Heart left ventricle (tissue), 16 donors: Measurements from ENCODE around the gene ASTN2. TPM values are rescaled to one million over a fixed set of nuclear protein-coding genes. Genes with fewer than 3 reads are reported as not detected.

Experiments
- ATAC-seq, 4 donors: fragments of 200-7000 bp; cut with Tn5 transposase; one replicate each; pipeline ENCODE4 v1.9.1; 2020 to 2022; ENCODE audit warnings: moderate library complexity in 4 of 4, mild to moderate bottlenecking in 3 of 4, moderate number of reproducible peaks in 1 of 4
- DNase-seq, 5 donors: peaks; one replicate each; pipeline ENCODE4 v3.0.0-alpha.2; 2020
- H3K27ac ChIP-seq, 12 donors: fragments of 200-600 bp; sonication (generic) in 4 of 12; one replicate each; pipeline versions ENCODE4 v1.5.0 to v1.8.0; 2016 to 2022; ENCODE audit warnings: mild to moderate bottlenecking in 2 of 12
- H3K27me3 ChIP-seq, 9 donors: fragments of 200-600 bp; sonication (generic) in 2 of 9; one replicate each; pipeline versions ENCODE4 v1.5.1 to v1.8.0; 2016 to 2022; ENCODE audit warnings: mild to moderate bottlenecking in 3 of 9
- H3K36me3 ChIP-seq, 9 donors: fragments of 200-600 bp; sonication (generic) in 2 of 9; one replicate each; pipeline versions ENCODE4 v1.5.0 to v1.8.0; 2018 to 2022; ENCODE audit warnings: mild to moderate bottlenecking in 2 of 9
- H3K4me1 ChIP-seq, 12 donors: fragments of 200-600 bp; sonication (generic) in 4 of 12; one replicate each; pipeline versions ENCODE4 v1.5.0 to v1.8.0; 2016 to 2022; ENCODE audit warnings: mild to moderate bottlenecking in 3 of 12
- H3K4me3 ChIP-seq, 12 donors: fragments of 200-600 bp; sonication (generic) in 4 of 12; one replicate each; pipeline versions ENCODE4 v1.5.0 to v1.8.0; 2017 to 2022; ENCODE audit warnings: mild to moderate bottlenecking in 9 of 12, moderate library complexity in 4 of 12
- H3K9me3 ChIP-seq, 12 donors: fragments of 200-600 bp; sonication (generic) in 4 of 12; one replicate each; pipeline versions ENCODE4 v1.5.0 to v1.8.0; 2016 to 2022; ENCODE audit warnings: mild to moderate bottlenecking in 1 of 12
- CTCF ChIP-seq, 12 donors: fragments of 200-600 bp; sonication (generic) in 4 of 12; IDR thresholded peaks; one replicate each; pipeline versions ENCODE4 v1.5.0 to v1.8.0; 2018 to 2022; ENCODE audit warnings: antibody characterized with exemption in 12 of 12, mild to moderate bottlenecking in 5 of 12
- POLR2A ChIP-seq, 2 donors: fragments of 450-650 bp; IDR thresholded peaks; one replicate each; pipeline ENCODE4 v1.6.1; 2017; ENCODE audit warnings: antibody characterized with exemption in 2 of 2, mild to moderate bottlenecking in 2 of 2, moderate library complexity in 2 of 2
- WGBS, 4 donors: extraction: QIAGEN DNeasy Blood & Tissue Kit in 2 of 4; methylation state at CpG; one replicate each; pipeline versions ENCODE4 v1.1.5 to v1.1.7; 2013 to 2018; 5-methylcytosine and 5-hydroxymethylcytosine counted together
- intact Hi-C, 10 donors: fragments of 100-400 bp; cut with DNase I; formaldehyde crosslinking; loops; one replicate each; pipeline versions ENCODE4 v1.11.1 to v1.14.2; 2022
- polyA plus RNA-seq, 2 donors: library from polyadenylated mRNA; stranded (reverse); fragments of 200-250 nt; gene quantifications; one replicate each; pipeline ENCODE4 v1.2.3, GENCODE V29; 2013
- total RNA-seq, 9 donors: library from RNA; depleted of rRNA in 2 of 9; stranded (reverse); fragments of >200 nt in 2 of 9; fragmentation: NEBNext Ultra II Directional in 3 of 9; extraction: Animal tissue kit (Norgen Biotek cat#: 25700) in 3 of 9; gene quantifications; one replicate each; pipeline versions ENCODE4 v1.1.0 to v1.2.4, GENCODE V29; 2016 to 2023
- donor health status: ischemic (EF 13 %, LVEDD 7.1; RV severe dilation, severe dysfunction).
- donor health status: healthy with polysubstance abuse.
- donor health status: DM: no; HTN: yes; CAD: no.
- donor health status: DM: no; HTN: no; CAD: no.
- donor health status: ischemic (EF 25% LVEDD 6.9; RV normal size, moderate dysfunction).
- donor health status: ischemic (EF 25% LVEDD 5.7; RV mildly dilated, moderate dysfunction).
- donor health status: healthy.
- donor health status: DM: yes; HTN: yes; CAD: no.
- donor health status: ischemic (EF 35%, LVEDD 5.7; RV mildly dilated, moderate dysfunction).
- donor health status: nonischemic (EF 11% LVEDD 7.7; RV severe dilation, severe dysfunction).
- donor health status: DM: yes; HTN: yes; CAD: no.
- donor health status: PGD.
- donor health status: ischemic (EF 29% LVEDD 5.4; RV normal size, mild dysfunction).
- donor health status: nonischemic (EF 23%, LVEDD 6.1; RV moderate dilation, normal function).

ASTN2 gene
- total and polyA plus RNA-seq, 11 donors = 2.5 to 6.0 (median 3.5) TPM

- no peak for DNase-seq
- H3K27ac ChIP-seq = no peak overlapping the region
- H3K9me3 ChIP-seq = no peaks in the 10 kb centered on the region
- H3K27me3 ChIP-seq = no peaks in the 10 kb centered on the region
- peaks cover 0 to 16% (median 0%) of the 10 kb centered on the region in 12 donors for H3K4me1 ChIP-seq
- no peak overlapping the region for H3K4me3 ChIP-seq
- ATAC-seq = no peak
- 82 to 89% (median 85%) methylated on average over 8 of the region's 8 CpGs for WGBS, 4 donors
- H3K36me3 ChIP-seq = peaks cover 0 to 5% (median 0%) of the 10 kb centered on the region in 9 donors
- intact Hi-C loops = no loop called here
- TF ChIP-seq CTCF (IDR thresholded peaks at IDR 0.05) (no peak), POLR2A (IDR thresholded peaks at IDR 0.05) (no peak)
These were observed 930.3 kb downstream of the ASTN2 start for GRCh38 chr9:116484492-116485061.

GRCh38 chr9:116483622-116484491 lies 931.0 kb downstream of the ASTN2 start:
- no peak overlapping the region for H3K27ac ChIP-seq
- DNase-seq (no peak), ATAC-seq (no peak)
- peaks cover 0 to 5% (median 0%) of the 10 kb centered on the region in 9 donors for H3K36me3 ChIP-seq
- no peak for TF ChIP-seq POLR2A (IDR thresholded peaks at IDR 0.05)
- TF ChIP-seq CTCF (IDR thresholded peaks at IDR 0.05) = no peak
- no peaks in the 10 kb centered on the region for H3K27me3 ChIP-seq
- intact Hi-C loops = no loop called here
- peaks cover 0 to 21% (median 0%) of the 10 kb centered on the region in 12 donors for H3K4me1 ChIP-seq
- H3K9me3 ChIP-seq = no peaks in the 10 kb centered on the region
- no peak overlapping the region for H3K4me3 ChIP-seq
- WGBS, 4 donors = 63 to 80% (median 78%) methylated on average over 8 of the region's 8 CpGs

GRCh38 chr9:116482740-116483139 lies 932.1 kb downstream of the ASTN2 start:
- intact Hi-C loops = no loop called here
- ATAC-seq = peak in 3 of 4 donors; percentile 41 to 70 (median 50)

More at GRCh38 chr9:116482740-116483139, 932.1 kb downstream of the ASTN2 start:
- H3K4me3 ChIP-seq = no peak overlapping the region
- DNase-seq = peak in 2 of 5 donors; percentile 18 to 43
- WGBS, 4 donors = 42 to 69% (median 58%) methylated on average over 1 of the region's 1 CpG
- peaks cover 0 to 21% (median 0%) of the 10 kb centered on the region in 12 donors for H3K4me1 ChIP-seq
- no peaks in the 10 kb centered on the region for H3K27me3 ChIP-seq
- H3K9me3 ChIP-seq = no peaks in the 10 kb centered on the region
- TF ChIP-seq CTCF (IDR thresholded peaks at IDR 0.05) (no peak), POLR2A (IDR thresholded peaks at IDR 0.05) (no peak)
- peak overlapping the region in 1 of 12 donors; percentile 42 for H3K27ac ChIP-seq
- peaks cover 0 to 5% (median 0%) of the 10 kb centered on the region in 9 donors for H3K36me3 ChIP-seq
